HG03457 (cell line): ENCODE results near the gene YWHAQ.
"Not testable (repeated sequence)": the region's sequence is repeated elsewhere in the genome, so short reads cannot be mapped to it uniquely, and the experiment has no call there.

Source experiments
- ATAC-seq: cut with Tn5 transposase; IDR thresholded peaks from one replicate; pipeline ENCODE4 v1.9.1; 2021; ENCODE audit warnings: moderate number of reproducible peaks; ENCODE audit not compliant: unreplicated experiment

Gene YWHAQ

DNA sequence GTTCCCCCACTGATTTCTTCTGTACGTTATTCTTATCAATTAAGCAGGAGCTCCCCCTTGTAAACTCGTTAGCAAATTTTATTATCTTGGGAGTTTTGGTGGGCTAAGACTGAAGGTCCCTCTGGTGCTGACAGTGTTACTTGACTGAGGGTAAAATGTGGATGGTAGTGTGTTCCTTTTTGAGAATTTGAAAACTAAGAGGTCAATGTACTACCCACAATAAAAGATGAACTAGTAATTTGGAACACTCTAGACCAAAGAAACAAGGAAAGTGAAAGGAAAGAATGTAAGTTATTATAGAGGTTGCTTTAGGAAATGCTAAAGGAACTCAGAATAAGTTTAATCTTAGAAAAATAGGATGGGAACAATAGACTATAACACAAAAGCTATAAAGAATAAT lies 35.1 kb downstream of the YWHAQ start:
- no peak for ATAC-seq

DNA sequence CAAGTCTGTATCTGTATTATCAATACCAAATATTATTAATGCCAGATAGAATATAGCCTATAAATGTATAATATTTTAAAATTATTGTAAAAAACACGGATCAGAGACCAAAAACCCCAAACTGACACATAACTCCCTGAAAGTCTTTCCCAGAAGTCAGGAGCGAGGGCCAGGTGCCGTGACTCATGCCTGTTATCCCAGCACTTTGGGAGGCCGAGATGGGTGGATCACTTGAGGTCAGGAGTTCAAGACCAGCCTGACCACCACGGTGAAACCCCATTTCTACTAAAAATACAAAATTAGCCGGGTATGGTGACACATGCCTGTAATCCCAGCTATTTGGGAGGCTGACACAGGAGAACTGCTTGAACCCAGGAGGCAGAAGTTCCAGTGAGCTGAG lies 35.5 kb downstream of the YWHAQ start:
- not testable (repeated sequence) for ATAC-seq

DNA sequence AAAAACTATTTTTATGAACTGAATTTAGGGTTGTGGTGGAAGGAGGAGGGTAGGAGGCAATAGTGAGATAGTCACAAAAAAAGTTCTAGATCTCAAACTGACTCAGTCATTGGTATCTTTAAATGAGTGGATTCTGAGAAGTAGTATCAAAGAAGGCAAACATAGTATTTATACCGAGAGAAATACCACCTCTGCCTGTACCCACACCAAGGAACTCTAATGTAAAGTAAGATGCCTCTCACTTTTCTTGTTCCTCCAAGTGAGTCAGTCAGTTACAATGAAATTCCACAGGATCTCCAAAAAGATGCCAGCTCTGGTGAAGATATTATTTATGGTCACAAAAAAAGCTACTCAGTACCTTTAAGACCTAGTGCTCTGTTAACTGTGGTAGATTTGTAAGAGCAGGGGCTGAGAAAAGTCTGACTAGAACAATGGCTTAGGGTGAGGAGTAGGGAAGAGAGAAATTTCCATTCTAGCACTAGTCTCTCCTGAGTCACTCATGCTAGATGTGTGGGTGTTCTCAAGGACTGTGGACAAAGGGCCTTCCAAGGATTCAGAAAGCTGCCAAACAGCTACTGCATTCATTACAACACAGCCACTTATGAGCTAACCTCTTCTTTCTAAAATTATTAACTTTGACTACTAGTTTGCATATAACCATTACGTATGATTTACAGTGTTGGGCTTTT lies 36.3 kb downstream of the YWHAQ start:
- ATAC-seq = no peak

DNA sequence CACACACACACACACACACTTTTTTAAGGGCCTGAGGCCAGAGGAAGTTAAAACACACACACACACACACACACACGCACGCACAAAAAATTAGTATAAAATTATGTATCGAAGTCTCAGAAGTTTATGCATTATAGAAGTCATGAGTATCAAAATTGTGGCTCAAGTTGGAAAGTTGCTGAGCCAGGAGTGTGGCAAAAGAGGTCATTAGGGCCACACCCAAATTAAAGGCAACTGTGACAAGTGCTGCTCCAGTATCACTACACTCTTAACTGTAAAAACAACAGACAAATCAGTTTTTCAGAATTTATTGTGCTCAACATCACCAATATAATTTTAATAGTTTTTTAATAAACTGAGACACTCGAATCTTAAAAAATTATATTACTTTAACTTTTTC lies 36.9 kb downstream of the YWHAQ start:
- no peak for ATAC-seq

DNA sequence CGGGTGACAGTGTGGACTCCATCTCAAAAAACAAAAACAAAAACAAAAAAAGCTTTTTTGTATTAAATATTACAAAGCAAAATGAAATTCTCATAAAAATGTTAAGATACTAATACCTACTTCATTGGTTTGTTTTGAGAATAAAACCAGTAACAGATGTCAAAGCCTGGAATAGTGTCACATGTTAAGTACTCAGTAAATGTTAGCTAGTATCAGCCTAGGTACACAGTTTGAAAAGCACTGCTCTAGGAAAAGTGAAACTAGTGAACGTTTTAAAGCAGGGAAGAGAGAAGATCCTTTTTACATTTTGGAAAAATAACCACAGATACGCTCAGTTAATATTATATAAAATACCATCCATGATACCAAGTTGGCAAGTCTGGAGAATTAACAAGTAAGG lies 38.1 kb downstream of the YWHAQ start:
- no peak for ATAC-seq

DNA sequence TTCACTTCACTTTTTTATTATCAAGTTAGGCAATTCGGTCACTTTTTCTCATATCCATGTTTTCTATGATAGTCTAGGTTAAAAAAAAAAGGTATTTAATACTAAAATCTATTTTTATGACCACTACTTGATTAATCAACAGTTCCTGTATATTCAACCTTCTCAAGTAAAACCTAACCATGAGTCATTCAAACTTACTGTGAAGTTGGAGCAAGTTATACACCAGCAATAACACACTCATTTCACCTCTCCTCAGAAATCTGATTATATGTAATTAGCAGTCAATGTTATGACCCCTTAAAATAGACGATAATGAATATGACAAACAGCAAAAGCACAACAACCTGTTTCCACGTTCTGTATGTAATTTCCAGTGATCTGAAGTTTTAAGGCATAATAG lies 40.2 kb downstream of the YWHAQ start:
- ATAC-seq = no peak

DNA sequence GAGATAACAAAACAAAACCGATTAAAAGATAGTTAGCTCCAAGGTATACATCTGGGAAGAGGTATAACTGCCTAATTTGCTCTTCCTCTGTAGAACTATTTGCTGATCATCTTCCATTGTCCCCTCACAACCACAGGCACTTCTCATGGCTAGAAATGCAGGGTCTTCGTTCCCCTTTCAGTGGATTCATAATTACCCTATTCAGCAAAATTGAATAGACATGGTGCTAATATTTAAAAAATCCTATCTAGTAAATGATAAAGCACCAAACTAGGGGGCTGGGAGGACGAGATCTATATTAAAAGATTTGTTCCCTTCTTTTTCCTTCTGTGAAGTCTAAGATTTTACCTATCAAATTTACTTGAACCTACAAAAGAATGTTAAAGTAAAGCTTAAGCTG lies 44.3 kb downstream of the YWHAQ start:
- ATAC-seq = no peak

DNA sequence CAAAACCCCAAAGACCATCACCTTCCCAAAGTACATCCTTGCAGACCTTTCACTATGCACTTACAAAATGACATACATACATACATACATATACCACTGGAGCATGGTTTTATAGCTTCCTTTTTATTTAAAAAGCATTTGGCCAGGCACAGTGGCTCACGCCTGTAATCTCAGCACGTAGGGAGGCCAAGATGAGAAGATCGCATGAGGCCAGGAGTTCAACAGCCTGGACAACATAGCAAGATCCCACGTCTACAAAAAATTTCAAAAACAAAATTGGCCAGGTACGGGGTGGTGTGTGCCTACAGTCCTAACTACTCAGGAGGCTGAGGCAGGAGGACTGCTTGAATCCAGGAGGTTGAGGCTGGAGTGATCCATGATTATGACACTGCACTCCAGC lies 45.3 kb downstream of the YWHAQ start:
- no peak for ATAC-seq

DNA sequence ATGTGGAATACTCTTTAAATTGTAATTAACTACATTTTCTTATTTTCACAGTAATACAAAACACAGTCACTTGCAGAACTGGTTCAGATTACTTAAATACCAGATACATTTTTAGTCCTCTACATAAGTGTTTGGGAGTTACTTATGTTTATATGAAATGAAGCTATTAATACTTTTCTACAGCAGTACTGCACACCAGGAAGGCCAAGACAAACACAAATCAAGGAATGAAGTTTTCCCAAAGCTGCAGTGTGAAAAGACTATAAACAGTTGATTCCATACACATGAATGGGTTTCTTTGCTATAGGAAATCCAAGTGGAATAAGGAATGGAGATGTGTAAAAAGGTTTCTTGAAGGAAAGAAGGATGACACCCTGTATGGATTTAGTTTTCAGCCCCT lies 45.9 kb downstream of the YWHAQ start:
- not testable (repeated sequence) for ATAC-seq

DNA sequence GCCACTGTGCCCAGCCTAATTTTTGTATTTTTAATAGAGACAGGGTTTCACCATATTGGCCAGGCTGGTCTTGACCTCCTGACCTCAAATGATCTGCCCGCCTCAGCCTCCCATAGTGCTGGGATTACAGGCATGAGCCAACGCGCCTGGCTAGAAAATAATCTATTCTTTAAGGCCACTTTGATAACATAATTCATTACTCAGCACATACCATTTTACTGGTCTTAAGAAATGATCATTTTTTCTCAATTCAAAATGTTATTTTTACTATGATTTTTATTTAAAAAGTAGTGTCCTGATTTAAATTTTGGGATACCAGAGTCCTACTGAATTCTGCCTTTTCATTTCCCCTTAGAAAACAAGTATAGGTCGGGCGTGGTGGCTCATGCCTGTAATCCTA lies 48.2 kb downstream of the YWHAQ start:
- ATAC-seq = no peak

DNA sequence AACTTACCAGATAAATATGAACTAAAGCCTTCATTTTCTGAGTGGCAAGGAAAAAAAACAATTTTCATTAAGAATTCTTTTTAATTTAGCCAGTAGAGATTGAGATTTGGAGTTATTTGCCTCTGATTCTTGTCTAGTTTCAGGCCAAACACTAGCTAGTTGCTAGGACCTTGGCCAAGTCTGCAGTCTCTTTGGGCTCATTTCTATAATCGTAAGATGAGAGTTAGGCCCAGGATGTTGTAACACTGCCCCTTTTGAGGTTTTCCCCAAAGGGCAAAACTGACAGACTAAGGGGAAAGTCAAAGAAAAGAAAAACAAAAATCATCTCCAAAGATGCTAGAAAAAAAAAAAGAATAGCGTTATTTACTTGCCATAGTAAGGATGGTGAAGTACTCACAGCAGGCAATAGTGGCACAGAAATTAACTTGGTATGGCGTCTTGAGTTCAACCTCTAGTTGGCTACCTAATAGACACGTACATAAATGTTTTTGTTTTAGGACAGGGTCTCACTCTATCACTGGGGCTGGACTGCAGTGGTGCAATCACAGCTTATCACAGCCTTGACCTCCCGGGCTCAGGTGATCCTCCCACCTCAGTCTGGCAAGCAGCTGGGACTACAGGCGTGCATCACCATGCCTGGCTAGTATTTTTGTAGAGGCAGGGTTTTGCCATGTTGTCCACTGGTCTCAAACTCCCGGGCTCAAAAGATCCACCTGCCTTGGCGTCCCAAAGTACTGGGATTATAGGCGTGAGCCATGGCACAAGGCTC lies 52.1 kb downstream of the YWHAQ start:
- ATAC-seq = no peak

DNA sequence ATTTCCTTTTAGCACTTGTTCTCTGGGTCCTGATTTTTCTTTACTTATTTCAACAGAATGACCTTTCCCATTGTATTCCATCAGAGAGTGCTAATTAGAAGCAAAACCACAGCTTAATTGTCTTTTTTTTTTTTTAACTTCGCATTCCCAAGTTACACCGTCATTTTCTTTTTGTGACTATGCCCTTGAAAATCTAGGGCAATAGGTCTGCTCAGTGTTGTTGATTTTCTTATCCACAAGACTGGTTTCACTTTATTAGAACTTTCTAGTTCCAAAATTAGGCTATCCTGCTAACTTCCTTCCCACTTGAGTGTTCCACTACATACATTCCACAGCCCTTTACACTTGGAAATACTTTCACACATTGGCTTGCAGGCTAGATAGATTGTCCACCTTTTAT lies 56.5 kb downstream of the YWHAQ start:
- no peak for ATAC-seq

DNA sequence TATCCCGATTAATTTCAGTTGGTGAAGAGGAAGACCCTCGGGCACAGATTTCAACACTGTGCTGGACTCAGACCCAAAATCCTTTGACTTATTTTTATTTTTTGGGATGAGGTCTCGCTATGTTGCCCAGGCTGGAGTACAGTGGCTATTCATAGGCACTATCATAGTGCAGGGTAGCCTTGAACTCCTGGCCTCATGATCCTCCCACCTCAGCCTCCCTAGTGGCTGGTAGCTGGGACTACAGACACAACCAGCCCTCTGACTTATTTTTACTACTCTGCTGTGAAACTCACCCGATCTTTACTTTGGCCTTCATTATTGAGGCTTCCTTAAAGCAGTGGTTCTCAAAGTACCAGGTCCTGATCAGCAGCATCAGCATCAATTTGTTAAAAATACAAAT lies 57.0 kb downstream of the YWHAQ start:
- ATAC-seq = no peak

DNA sequence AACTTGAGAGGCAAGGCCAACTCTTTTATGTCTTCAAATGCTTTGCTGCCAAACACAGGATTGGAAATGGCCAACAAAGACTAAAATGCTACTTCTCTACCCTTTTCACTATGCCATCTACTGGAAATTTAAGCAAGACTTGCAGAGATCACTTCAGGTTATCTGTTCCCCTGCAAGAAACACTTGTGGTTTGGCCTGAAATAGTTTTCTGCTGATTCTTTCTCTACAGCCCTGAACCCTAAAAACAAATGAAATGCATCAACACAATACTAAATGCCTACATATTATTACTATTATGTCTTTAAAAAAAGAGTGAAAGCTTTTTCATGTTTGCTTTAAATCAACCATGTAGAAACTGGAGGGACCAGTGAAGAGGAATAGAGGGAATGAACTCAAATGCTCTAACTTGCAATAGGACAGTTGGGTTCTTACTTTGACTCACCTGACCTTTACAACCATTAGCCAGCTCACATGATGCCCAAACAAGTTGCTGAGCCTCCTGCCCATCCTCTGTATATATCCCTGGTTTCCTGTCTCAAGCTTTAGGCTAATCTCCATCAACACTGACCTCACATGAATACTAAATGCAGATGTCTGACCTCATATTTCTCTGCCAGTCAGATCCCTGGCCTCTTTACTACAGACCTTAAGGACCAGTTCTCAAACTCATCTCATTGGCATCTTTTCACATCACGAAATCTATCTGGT lies 57.6 kb downstream of the YWHAQ start:
- ATAC-seq = no peak

DNA sequence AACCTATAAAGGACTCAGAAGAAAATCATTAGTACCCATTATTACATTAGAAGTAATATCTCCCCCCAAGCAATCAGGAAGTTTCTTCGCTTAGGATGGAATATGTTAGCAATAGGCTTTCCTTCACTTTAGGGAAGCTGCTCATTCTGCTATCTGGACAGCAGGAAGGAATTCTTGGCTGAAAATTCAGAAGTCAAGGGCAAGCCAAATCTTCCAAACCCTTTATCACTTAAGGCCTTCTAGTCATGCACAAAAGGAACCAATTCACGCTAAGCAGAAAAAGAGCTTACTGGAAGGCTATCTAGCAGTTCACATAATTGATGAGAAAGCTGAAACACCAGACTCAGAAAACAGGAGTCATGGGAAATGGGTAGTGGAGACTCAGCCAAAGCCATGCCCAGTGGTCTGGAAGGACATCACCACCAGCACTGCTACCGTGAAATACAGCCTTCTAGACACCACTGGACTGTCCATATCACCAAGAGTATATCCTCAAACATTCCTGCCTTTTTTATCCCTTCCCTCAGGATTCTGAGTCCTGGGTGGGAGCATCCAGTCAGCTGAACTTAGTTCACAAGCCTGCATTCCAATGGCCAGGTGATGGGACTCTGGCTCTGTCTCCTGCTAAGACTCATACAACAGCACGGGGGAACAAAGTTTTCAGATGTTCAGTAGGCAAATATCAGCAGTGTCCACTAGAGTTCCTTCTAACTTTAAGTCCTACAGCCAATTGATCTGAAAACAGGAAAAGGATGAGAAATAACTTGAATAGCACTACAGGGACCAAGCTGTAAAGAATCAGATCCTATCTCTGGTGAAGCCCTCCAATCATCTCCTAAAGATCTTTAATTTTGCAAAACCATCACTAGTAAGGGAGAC lies 60.4 kb downstream of the YWHAQ start:
- no peak for ATAC-seq

DNA sequence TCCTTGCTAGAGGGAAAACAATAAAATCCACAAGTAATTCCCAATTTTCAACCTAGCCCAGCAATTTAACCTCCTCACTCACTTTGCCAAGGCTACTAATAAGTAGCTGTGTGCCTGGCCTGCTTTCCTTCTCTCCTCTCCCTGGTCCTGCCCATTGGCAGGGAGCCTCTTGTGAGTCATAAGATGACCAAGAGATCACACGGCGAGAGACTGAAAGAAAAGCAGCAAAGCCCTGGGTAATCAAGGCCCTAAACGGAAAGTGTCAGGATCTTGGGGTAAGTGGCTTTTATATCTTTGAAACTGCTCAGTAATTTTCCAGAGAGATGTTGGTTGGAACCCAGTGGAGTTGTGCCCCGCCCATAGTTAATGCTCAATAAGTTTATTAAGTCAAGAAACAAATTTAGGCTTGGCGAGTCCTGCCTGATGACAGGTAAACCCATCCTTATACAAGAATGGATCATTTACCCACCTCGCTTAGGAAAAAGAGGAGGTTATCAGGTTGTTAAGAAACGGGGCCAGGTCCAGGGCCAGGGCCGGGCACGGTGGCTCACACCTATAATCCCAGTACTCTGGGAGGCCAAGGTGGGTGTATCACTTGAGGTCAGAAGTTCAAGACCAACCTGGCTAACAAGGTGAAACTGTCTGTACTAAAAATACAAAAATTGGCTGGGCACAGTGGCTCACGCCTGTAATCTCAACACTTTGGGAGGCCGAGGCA lies 65.2 kb downstream of the YWHAQ start:
- ATAC-seq = no peak

DNA sequence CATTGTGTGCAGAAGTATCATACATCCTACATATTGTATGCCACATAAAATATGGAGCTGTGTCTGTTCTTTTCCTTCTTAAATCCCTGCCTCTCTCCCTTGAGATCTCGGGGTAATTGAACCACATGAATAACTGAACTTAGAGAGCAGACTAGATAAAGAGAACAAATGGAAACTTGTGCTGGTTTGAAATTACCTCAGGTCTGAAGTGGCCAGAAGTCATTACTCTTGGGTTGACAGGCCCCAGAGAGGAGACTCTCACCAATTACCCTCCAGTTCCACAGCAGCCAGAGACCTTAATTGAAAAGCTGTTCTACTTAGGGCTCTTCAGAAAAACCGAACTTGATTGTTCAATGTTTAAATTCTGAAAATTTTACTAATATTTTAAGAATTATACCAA lies 70.2 kb downstream of the YWHAQ start:
- no peak for ATAC-seq

DNA sequence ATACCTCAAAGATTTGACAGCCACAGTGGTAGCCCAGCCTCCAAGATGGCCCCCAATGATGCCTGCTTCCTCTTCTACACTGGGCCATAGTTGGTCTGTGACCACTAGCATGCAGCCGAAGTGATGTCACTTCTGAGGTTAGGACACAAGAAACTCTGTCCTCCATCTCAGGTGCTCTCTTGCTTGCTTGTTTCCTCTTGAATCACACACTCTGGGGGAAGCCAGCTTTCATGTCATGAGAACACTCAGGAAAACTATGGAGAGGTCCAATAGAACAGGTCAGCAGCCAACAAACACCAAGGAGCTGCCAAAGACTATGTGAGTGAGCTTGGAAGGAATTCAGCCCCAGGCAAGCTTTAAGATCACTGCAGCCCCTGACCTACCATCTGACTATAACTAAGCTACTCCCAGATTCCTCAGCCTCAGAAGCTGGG lies 71.8 kb downstream of the YWHAQ start:
- no peak for ATAC-seq

DNA sequence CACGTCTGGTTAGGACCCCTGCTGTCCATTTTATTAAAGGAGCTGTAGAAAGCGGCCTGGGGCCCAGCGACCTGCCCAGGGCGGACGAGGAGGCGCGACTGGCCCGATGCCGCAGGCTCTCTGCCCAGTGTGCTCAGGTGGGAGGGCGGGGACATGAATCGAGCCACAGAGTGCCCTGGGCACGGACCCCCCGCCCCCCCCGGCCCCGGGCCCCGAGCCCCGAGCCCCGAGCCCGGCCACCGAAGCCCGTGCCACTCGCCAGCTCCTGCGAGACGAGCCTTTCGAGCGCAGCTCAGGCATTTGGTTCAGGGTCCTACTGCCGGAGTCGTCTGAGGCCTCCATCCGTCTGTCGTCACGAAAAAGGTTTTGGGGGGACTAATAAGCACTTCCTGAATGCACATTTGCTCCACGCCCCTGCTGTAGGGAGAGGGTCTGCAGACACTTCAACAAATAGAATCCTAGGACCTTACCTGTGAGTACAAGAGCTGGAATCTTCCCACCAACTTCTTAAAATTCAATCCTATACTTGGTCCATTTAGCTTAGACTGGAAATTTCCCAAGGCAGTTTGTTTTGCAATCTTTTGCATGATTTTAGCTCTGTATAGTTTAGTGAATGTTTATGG lies 74.6 kb downstream of the YWHAQ start:
- peak; percentile 16 for ATAC-seq
